ENCODE data around the gene SPDL1.
A peak's percentile ranks its signal among the peaks of the same experiment; 100 is the strongest.
"Not testable (repeated sequence)": the region's sequence is repeated elsewhere in the genome, so short reads cannot be mapped to it uniquely, and the experiment has no call there.

SPDL1 gene

DNA sequence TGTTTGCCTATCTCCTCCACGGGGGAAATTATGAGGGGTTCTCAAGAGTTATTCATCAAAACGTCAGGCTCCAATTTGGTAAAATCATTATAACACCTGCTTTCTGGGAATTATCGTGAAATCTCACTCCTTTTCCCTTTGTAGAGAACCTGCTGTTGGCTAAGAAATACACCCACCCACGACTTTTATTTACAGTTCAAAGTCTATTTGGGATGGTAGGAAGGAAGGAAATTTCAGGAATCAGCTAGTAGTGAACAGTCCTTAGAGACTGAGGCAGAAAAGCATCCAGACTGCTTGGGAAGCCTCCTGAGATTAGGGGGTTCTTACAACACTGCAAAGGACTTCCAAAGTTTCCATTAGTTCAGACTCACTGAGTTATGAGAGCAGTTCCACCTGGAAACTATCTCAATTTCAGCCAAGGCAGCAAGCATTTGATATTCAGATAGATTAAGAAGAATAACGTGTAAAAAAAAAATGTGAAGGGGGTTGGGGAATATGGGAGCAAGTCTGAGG, 9.4 kb upstream of the SPDL1 start:
- no peak for DNase-seq (ENCODE audit: low spot score)

DNA sequence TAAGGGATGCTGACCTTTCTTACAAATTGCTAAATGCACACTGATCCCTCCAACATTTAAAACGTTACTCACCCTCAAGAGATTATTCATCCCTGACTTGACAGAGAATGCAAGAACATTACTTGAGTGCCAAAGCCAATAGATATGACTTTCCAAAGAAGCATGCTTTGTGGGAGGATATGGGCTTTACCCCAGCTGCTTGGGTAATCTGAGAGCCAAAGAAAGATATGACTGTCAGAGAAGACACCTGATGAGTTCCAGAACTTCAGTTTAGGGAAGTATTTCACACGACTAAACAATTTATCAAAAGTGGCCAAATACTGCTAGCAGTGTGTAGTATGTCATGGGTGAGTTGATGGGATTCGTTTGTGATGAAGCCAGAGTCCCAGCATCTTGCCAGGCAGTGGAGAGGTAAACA, 7.4 kb upstream of the SPDL1 start:
- no peak for DNase-seq (ENCODE audit: low spot score)

DNA sequence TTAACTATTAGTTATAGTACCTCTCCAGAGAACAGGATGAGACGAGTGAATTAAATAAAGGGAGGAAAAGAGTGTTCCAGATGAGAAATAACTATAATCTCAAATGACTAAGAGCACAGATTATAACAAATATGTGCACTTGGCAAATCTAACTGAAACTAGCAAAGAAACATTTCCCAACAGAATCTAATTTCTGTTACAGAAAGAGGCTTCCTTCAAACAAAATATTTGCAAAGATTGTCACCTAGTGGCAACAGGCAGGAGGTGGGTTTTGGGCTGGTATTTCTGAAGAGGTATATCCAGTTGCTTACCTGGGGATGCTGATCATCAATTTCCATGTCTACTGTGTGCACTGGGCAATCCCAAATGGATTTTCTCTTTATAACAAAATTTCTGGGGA, 5.6 kb upstream of the SPDL1 start:
- no peak for DNase-seq (ENCODE audit: low spot score)

DNA sequence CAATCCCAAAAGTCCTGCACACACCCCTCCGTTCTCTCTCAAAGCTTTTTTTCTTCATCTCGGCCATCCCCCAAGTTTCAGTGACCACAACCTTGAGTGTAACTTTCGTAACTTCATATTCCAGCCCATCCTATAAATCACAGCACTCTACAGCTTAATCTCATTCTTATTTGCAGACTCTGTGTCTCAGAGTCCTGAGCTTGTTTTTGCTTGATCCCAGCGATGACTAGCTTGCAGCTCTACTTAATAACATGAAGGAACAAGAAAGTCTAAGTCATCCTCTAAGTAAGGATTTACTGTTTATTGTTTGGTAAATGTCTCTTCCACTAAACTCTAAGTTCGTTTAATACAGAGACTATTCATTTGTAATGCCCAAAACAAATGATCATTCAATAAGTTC, 2.6 kb upstream of the SPDL1 start:
- DNase-seq (ENCODE audit: low spot score), result no peak

DNA sequence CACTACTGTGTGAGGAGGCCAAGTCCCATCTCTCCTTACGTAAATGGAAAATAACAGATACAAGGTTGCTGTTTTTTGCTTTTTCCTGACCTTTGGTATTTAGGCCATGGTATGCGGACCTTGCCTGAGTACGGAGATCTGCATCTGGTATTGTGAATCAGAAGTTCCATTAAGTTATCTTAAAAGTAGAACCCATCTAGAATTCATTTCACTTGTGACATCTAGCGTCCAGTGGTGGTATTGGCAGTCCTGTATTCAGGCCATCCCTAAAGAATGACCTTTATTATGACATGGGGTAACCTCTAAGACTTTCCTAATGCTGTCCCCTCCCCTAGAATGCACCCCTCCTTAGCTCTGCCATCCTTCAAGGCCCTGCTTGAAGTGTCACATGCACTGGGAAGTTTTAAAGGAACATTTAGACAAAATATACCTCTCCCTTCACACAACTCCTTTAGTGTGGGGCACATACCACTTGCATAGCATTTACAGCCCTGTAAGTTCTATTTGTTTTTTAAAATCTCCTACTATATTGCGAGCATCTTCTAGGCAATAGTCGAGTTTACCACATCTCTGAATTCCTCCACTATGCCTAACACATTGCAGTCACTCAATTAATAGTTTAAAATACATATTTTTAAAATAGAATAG, 1.9 kb upstream of the SPDL1 start:
- DNase-seq (ENCODE audit: low spot score), result peak; percentile 44

DNA sequence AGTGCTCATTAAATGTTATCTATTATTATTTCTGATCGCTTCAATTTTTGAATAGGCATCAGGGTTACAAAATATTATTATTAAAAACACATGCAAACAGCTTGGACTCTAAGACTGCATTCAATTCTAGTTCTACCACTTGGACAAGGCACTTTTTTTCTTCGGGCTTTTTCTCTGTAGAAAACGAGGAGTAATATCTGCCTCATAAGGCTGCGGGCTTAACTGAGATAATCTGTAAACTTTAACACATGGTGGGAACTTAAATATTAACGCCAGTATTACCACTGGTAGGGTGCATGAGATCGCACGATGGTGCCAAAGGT, 511 bp upstream of the SPDL1 start:
- no peak for DNase-seq (ENCODE audit: low spot score)

DNA sequence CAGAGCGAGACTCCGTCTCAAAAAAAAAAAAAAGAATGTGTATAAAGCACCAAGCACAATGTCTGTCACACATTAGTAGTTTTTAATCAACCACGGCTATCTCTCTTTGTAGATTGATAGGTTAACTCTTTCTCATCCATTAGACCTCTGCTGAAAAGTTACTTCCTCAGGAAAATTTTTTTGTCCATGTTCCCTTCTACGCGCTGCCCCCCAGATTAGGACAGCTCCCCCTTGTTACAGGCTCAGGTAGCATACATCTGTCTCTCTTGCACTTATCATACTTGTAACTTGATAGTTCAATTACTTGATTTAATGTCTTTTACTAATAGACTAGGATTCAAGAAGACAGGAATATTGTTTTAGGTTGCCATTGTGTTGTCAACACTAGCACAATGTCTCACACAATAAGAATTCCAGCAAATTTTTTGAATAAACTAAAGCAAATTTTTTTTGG, 1.5 kb downstream of the SPDL1 start:
- DNase-seq (ENCODE audit: low spot score), result no peak

DNA sequence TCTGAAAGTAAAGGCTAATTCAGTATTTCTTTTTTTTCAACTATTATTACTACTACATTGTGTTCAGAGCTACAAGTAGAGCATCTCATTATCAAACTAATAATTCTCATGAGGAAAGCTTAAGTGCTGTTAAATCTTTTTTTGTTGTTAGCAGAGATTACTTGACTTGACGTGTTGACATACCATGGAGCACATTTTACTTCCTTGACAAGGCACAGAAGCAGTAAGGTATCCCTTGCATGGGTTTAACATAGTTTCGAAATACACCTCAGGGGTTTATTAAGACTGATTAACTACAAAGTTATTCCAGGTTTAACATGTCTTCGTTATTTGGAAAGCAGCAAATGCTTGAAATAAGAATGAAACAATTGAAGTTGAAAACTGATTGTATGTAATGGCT, 7.0 kb downstream of the SPDL1 start:
- DNase-seq (ENCODE audit: low spot score), result no peak

DNA sequence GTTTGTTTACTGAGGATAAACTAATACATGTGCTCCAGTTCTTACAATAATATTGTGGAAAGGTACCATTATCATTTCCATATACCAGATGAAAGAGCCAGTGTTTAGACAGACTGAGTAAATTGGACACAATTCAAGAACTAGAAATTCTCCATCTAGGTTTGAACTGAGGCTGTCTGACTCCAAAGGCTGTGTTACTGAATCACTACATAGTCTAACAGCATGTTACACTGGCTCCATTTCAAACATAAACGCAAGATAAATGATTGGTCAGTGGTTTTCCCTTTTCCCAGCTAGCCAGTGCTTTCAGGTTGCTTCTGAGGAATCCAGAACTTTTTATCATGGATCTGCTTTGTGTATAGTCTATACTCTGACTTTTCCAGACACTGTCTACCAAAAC, 8.1 kb downstream of the SPDL1 start:
- no peak for DNase-seq (ENCODE audit: low spot score)

DNA sequence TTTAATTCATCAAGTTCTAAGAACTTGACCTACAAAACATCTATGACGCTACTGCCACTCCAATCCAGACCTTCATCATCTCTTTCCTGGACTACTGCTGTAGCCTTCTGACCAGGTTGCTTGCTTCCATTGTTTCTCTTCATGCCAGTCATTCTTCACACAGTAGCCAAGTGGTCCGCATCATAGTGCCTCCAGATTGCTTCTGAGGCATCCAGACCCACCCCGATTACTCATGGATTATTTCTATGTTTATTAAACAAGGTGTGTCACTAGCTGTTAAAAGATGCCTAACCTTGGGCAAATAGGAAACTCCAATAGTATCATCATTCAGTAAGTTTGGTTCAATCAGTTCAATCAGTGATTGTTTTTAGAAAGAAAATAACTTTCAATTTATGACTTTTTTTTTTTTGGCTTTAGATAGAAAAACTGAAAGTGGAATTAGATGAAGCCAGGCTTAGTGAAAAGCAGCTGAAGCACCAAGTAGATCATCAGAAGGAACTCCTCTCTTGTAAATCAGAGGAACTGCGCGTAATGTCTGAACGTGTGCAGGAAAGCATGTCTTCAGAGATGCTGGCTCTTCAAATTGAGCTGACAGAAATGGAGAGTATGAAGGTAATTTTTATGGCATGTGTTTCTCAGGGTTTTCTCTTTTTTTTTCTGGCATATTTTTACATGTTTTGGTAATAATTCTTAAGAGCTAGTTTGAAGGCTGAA, 9.5 kb downstream of the SPDL1 start:
- DNase-seq (ENCODE audit: low spot score), result no peak

DNA sequence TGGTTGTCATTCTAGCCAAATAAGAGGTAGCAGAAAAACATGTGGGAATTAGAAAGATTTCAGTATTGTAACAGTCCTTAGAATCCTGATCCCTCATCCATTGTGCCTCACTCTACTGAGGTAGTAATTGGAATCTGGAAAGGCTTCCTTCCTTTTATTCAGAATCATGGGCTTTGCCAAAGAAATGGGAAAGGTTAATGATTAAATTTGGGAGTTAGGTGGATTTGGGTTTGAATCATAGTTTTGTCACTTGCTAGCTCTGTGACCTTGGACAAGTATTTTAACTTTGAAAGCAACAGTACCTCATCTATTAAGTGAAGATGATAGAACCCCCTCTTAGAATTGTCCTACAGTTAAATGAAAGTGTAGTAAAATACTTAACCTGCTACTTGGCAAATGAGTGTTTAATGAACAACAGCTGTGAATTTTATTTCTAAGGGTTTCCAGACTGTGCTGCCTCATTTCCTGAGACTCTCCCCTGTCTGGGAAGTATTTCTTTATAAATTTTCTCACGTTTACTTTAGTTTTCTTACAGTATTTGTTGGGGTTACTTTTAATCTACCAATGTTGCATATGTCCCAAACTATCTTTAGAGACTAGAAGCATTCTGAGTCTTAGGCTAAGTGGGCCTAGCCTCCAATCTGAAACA, 11.7 kb downstream of the SPDL1 start:
- DNase-seq (ENCODE audit: low spot score), result no peak

DNA sequence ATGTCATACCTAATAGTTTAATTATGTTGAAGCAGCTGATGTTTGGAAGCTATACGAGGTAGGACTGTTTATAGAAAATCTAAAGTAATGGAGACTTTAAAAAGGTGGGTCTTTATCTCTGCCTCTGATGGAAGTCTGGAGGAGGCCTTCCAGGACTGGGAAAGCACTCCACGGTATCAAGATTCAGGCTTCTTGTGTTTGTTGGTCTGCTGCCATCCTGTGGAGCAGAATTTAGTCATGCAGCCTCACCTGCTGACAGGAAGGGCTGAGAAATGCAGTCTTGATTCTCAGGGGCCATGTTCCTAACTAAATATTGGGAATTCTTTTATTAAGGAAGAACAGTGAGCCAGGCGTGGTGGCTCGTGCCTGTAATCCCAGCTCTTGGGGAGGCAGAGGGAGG, 15.9 kb downstream of the SPDL1 start:
- no peak for DNase-seq (ENCODE audit: low spot score)

DNA sequence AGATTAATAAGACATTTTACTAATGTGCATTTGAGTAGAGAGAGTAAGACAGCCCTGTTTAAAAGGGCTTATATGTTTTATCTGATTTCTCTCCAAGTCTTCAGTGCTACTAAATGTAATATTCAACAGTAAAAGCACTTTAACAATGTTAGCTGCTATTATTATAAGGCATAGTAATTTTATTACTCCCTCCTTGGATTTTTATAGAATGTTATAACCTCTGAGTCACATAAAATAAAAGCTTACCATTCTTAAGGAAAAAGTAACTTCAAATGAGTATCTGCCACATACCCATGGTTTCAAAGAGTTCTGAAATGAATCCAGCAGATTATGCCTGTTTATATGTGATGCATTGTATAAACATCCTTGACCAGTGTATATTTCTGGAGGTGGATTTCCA, 19.0 kb downstream of the SPDL1 start:
- DNase-seq (ENCODE audit: low spot score), result no peak

DNA sequence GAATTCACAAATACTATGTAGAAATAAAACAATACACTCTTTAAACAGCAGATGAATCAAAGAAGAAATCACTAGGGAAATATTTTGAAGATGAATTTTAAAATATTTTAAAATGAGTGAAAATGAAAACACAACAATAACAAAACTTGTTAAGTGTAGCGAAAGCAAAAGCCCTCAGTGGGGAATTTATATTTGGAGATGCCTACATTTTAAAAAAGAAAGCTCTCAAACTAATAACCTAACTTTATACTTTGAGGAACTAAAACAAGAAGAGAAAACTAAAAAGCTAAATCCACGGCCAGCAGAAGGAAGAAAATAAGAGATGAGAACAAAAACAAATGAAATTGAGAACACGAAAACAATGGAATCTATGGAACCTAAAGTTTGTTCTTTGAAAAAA, 22.7 kb downstream of the SPDL1 start:
- no peak for DNase-seq (ENCODE audit: low spot score)

DNA sequence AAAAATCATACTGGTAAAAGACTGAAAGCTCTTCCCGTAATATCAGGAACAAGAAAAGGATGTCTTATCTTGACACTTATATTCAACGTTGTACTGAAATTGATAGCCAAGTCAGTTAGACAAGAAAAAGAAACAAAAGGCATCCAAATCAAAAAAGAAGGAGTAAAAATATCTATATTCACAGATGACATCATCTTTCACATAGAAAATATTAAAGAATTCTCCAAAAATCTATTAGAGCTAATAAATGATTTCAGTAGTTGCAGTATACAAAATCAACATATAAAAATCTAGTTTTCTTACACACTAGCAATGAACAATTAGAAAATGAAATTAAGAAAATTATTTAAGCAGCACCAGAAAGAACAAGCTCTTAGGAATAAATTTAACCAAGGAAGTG, 24.3 kb downstream of the SPDL1 start:
- DNase-seq (ENCODE audit: low spot score), result no peak

DNA sequence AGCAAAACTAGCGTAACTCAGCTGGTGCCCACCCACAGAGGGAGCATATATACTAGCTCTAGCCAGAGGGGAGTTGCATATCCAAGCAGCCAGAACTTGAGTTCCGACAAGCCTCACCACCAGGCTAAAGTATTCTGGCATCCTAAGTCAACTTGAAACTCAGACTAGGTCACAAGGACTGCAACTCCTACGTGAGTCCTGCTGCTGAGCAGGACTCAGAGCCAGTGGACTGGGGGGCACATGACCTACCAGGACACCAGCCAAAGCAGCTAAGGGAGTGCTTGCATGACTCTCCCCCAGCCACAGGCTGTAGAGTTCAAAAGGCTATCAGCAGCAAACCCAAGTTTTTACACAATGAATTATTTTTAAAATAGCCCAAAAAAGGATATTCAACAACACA, 26.1 kb downstream of the SPDL1 start:
- DNase-seq (ENCODE audit: low spot score), result no peak

DNA sequence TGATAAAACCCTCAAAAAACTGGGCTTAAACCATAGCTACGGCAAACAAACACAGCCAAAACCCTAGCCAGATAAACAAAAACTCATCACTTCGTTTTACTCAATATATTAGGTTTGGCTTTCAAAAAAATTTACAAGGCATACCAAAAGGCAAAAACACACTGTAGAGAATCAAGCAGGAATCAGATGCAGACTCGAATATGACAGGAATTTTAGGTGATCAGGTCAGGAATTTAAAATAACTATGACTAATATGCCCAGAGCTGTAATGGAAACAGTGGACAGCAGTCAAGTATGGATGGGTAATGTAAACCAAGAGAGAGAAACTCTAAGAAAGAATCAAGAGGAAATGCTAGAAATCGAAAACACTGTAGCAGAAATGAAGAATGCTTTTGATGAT, 27.0 kb downstream of the SPDL1 start:
- no peak for DNase-seq (ENCODE audit: low spot score)

DNA sequence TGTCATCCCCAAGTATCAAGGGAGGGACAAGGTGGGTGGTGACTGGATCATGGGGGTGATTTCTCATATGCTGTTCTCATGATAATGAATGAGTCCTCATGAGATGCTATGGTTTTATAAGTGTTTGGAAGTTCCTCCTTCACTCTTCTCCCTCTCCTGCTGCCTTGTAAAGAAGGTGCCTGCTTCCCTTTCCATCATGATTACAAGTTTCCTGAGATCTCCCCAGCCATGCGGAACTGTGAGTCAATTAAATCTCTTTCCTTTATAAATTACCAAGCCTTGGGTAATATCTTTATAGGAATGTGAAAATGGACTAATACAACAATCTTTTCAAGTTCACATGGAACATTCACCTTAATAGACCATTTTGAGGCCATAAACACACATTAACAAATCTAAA, 32.0 kb downstream of the SPDL1 start:
- no peak for DNase-seq (ENCODE audit: low spot score)

DNA sequence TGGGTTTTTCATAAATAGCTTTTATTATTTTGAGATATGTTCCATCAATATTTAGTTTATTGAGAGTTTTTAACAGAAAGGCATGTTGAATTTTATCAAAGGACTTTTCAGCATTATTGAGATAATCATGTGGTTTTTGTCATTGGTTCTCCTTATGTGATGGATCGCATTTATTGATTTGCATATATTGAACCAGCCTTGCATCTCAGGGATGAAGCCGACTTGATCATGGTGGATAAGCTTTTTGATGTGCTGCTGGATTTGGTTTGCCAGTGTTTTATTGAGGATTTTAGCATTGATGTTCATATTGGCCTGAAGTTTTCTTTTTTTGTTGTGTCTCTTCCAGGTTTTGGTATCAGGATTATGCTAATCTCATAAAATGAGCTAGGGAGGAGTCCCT, 40.7 kb downstream of the SPDL1 start:
- DNase-seq (ENCODE audit: low spot score), result not testable (repeated sequence)

DNA sequence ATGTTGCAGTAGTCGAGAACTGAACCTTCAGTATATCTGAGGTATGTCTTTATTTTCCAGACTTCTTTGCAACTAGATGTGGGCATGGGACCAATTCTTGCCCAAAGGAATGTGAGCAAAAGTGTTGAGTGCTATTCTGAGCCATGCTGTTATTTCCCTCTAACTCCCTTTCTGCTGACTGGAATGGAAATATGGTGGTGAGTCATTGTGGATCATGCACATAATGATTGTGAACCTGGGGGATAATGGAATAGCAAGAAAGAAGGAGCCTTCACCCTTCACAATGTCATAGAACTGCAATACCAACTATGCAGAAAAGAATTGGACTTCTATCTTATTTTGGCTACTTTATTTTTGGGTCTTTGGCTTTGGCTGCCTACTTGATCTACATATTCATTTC, 43.2 kb downstream of the SPDL1 start:
- DNase-seq (ENCODE audit: low spot score), result no peak

DNA sequence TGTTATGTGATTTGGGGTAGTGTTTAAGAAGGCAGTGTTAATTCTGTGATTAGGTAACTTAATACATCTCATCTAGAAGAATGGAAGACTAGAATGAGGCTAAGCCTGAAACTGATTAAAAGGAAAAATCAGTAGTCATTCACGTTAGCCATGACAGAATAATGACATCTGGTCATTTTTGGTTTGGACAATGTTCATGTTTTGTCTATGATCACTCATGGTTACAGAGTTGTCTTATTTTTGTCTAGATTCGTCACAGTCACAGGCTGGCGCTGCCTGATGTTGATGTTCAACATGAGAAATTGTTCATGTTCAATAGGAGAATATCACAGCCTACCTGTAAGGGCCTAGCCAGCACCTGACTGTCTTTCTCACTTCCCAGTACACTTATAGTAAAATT, 44.0 kb downstream of the SPDL1 start:
- no peak for DNase-seq (ENCODE audit: low spot score)

DNA sequence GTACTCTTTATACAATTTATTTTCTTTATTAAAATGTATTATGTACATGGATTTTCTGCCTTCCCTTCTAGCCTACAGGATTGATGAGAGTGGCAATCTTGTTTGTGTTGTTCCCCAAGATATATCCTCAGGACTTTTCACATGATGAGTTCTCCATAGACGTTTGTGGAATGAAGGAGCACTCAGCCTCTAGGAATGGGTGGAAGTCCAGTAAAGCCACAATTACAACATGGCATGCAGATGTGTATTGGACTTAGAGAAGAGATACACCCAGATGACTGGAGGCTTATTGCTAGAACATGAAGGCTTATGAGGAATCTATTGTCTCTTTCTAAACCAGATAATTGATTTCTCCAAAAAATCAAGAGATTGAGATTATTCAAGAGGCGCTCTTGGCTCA, 45.3 kb downstream of the SPDL1 start:
- no peak for DNase-seq (ENCODE audit: low spot score)

DNA sequence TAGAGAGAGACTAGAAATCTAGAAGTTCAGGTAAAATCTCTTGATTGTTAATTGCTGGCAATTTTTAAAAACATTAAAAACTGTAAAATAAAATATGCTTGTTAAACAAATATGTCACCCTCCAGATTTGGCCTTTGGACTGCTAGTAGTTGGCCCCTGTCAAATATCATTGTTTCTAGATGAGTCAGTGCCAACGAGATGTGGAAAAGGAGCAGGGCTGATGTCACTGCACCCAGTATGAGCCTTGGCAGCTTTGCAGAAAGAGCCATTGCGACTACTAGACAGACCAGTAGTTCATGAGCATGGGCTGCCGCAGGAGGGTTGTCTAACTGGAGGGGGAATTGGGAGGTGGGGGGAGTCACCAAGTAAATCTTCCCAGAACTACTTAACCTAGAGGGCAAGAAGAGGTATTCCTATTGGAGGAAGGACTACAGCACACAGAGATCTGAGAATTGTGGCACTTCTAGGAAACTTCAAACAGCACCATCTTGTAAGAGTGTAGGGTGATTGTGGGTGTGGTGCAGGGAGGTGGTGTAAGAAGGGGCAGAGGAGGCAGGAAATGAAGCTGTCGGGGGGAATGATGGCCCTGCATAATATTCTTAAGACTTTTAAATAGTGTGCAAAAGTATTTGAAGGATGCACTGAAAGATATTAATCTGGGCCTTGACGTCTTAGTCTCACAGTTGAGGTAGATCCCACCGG, 46.4 kb downstream of the SPDL1 start:
- DNase-seq (ENCODE audit: low spot score), result no peak
